ENCODE results near the gene AHI1.
"Not testable (repeated sequence)": the region's sequence is repeated elsewhere in the genome, so short reads cannot be mapped to it uniquely, and the experiment has no call there.

Gene AHI1

GRCh38 chr6:135380793-135381192, 116.7 kb downstream of the AHI1 start:
- Histone ChIP-seq H3K9ac (ENCODE audit: low read length) (no peak overlapping the region), H3K9me3 (ENCODE audit: control insufficient read depth, low read depth, low read length) (no peaks in the 10 kb centered on the region), H3K4me1 (ENCODE audit: control insufficient read depth, low read depth, low read length) (no peaks in the 10 kb centered on the region), H3K27me3 (ENCODE audit: control insufficient read depth, insufficient read depth, low read length) (no peaks in the 10 kb centered on the region), H3K4me3 (ENCODE audit: low read length) (no peak overlapping the region), H3K36me3 (ENCODE audit: control insufficient read depth, low read depth, low read length) (no peaks in the 10 kb centered on the region), H3K27ac (ENCODE audit: low read length) (no peak overlapping the region)

- H3K9ac ChIP-seq (ENCODE audit: low read length) = no peak overlapping the region
- no peaks in the 10 kb centered on the region for H3K4me1 ChIP-seq (ENCODE audit: control insufficient read depth, low read depth, low read length)
- no peak overlapping the region for H3K4me3 ChIP-seq (ENCODE audit: low read length)
- H3K9me3 ChIP-seq (ENCODE audit: control insufficient read depth, low read depth, low read length) = no peaks in the 10 kb centered on the region
- no peaks in the 10 kb centered on the region for H3K27me3 ChIP-seq (ENCODE audit: control insufficient read depth, insufficient read depth, low read length)
- no peak overlapping the region for H3K27ac ChIP-seq (ENCODE audit: low read length)
- no peaks in the 10 kb centered on the region for H3K36me3 ChIP-seq (ENCODE audit: control insufficient read depth, low read depth, low read length)
Observed at GRCh38 chr6:135379647-135380046, 117.9 kb downstream of the AHI1 start.

- Histone ChIP-seq H3K27me3 (ENCODE audit: control insufficient read depth, insufficient read depth, low read length) (no peaks in the 10 kb centered on the region), H3K27ac (ENCODE audit: low read length) (no peak overlapping the region), H3K36me3 (ENCODE audit: control insufficient read depth, low read depth, low read length) (no peaks in the 10 kb centered on the region), H3K9ac (ENCODE audit: low read length) (no peak overlapping the region), H3K4me1 (ENCODE audit: control insufficient read depth, low read depth, low read length) (no peaks in the 10 kb centered on the region), H3K9me3 (ENCODE audit: control insufficient read depth, low read depth, low read length) (no peaks in the 10 kb centered on the region), H3K4me3 (ENCODE audit: low read length) (no peak overlapping the region)
Observed at GRCh38 chr6:135372758-135373157, 124.8 kb downstream of the AHI1 start.

- not testable (repeated sequence) for H3K27ac ChIP-seq (ENCODE audit: low read length); H3K4me1 ChIP-seq (ENCODE audit: control insufficient read depth, low read depth, low read length); H3K9ac ChIP-seq (ENCODE audit: low read length); H3K36me3 ChIP-seq (ENCODE audit: control insufficient read depth, low read depth, low read length); H3K27me3 ChIP-seq (ENCODE audit: control insufficient read depth, insufficient read depth, low read length); H3K4me3 ChIP-seq (ENCODE audit: low read length)
- H3K9me3 ChIP-seq (ENCODE audit: control insufficient read depth, low read depth, low read length) = peaks cover 18% of the 10 kb centered on the region
Observed at GRCh38 chr6:135363622-135364021, 133.9 kb downstream of the AHI1 start.

DNA sequence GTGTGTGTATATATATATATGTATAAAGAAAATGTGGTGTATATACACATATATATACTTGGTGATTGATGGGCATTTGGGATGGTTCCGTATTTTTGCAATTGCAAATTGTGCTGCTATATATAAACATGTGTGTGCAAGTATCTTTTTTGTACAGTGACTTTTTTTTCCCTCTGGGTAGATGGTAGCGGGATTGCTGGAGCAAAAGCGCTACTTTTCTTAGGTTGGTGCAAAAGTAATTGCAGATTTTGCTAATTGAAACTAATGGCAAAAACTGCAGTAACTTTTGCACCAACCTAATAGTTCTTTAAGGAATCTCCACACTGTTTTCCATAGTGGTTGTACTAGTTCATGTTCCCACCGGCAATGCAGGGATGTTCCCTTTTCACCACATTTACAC, 135.4 kb downstream of the AHI1 start:
- no peaks in the 10 kb centered on the region for H3K27me3 ChIP-seq (ENCODE audit: control insufficient read depth, insufficient read depth, low read length)

GRCh38 chr6:135360222-135360621, 137.3 kb downstream of the AHI1 start:
- no peaks in the 10 kb centered on the region for H3K9me3 ChIP-seq (ENCODE audit: control insufficient read depth, low read depth, low read length)
- no peaks in the 10 kb centered on the region for H3K4me1 ChIP-seq (ENCODE audit: control insufficient read depth, low read depth, low read length)
- H3K9ac ChIP-seq (ENCODE audit: low read length) = no peak overlapping the region
- H3K4me3 ChIP-seq (ENCODE audit: low read length) = no peak overlapping the region
- H3K36me3 ChIP-seq (ENCODE audit: control insufficient read depth, low read depth, low read length) = no peaks in the 10 kb centered on the region
- no peak overlapping the region for H3K27ac ChIP-seq (ENCODE audit: low read length)
- no peaks in the 10 kb centered on the region for H3K27me3 ChIP-seq (ENCODE audit: control insufficient read depth, insufficient read depth, low read length)

More for the DNA sequence above, 135.4 kb downstream of the AHI1 start:
- no peak overlapping the region for H3K9ac ChIP-seq (ENCODE audit: low read length)
- H3K4me3 ChIP-seq (ENCODE audit: low read length) = no peak overlapping the region
- H3K9me3 ChIP-seq (ENCODE audit: control insufficient read depth, low read depth, low read length) = peaks cover 14% of the 10 kb centered on the region
- no peaks in the 10 kb centered on the region for H3K36me3 ChIP-seq (ENCODE audit: control insufficient read depth, low read depth, low read length)
- no peaks in the 10 kb centered on the region for H3K4me1 ChIP-seq (ENCODE audit: control insufficient read depth, low read depth, low read length)
- H3K27ac ChIP-seq (ENCODE audit: low read length) = no peak overlapping the region

GRCh38 chr6:135358985-135359384, 138.6 kb downstream of the AHI1 start:
- Histone ChIP-seq H3K27ac (ENCODE audit: low read length) (no peak overlapping the region), H3K4me1 (ENCODE audit: control insufficient read depth, low read depth, low read length) (no peaks in the 10 kb centered on the region), H3K9ac (ENCODE audit: low read length) (no peak overlapping the region), H3K4me3 (ENCODE audit: low read length) (no peak overlapping the region), H3K36me3 (ENCODE audit: control insufficient read depth, low read depth, low read length) (no peaks in the 10 kb centered on the region), H3K9me3 (ENCODE audit: control insufficient read depth, low read depth, low read length) (no peaks in the 10 kb centered on the region), H3K27me3 (ENCODE audit: control insufficient read depth, insufficient read depth, low read length) (no peaks in the 10 kb centered on the region)

GRCh38 chr6:135358251-135358821, 139.2 kb downstream of the AHI1 start:
- Histone ChIP-seq H3K9ac (ENCODE audit: low read length) (no peak overlapping the region), H3K4me3 (ENCODE audit: low read length) (no peak overlapping the region), H3K27me3 (ENCODE audit: control insufficient read depth, insufficient read depth, low read length) (no peaks in the 10 kb centered on the region), H3K4me1 (ENCODE audit: control insufficient read depth, low read depth, low read length) (no peaks in the 10 kb centered on the region), H3K36me3 (ENCODE audit: control insufficient read depth, low read depth, low read length) (no peaks in the 10 kb centered on the region), H3K27ac (ENCODE audit: low read length) (no peak overlapping the region), H3K9me3 (ENCODE audit: control insufficient read depth, low read depth, low read length) (no peaks in the 10 kb centered on the region)

- no peak overlapping the region for H3K4me3 ChIP-seq (ENCODE audit: low read length)
- no peak overlapping the region for H3K9ac ChIP-seq (ENCODE audit: low read length)
- H3K36me3 ChIP-seq (ENCODE audit: control insufficient read depth, low read depth, low read length) = no peaks in the 10 kb centered on the region
- H3K27ac ChIP-seq (ENCODE audit: low read length) = no peak overlapping the region
- H3K9me3 ChIP-seq (ENCODE audit: control insufficient read depth, low read depth, low read length) = no peaks in the 10 kb centered on the region
- no peaks in the 10 kb centered on the region for H3K4me1 ChIP-seq (ENCODE audit: control insufficient read depth, low read depth, low read length)
- no peaks in the 10 kb centered on the region for H3K27me3 ChIP-seq (ENCODE audit: control insufficient read depth, insufficient read depth, low read length)
Observed at GRCh38 chr6:135354407-135354806, 143.1 kb downstream of the AHI1 start.

DNA sequence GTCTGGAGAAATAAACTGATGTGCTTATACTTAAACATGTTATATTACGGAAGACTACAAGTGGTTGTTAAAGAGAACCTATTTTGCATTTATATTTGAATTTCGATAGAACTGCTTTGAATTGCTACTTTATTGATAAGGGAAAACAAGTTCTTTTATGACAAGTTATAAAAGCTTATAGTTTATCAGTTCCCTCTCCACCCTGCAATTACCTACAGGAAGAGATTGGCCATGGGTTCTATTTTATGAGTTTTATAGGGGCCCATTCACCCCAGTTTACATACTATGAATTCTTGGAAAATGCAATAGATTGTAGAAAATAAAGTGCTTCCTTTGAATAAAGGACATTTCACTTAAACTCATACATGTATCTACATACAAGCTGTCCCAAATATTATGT, 144.4 kb downstream of the AHI1 start:
- Histone ChIP-seq H3K9me3 (ENCODE audit: control insufficient read depth, low read depth, low read length) (no peaks in the 10 kb centered on the region), H3K4me1 (ENCODE audit: control insufficient read depth, low read depth, low read length) (no peaks in the 10 kb centered on the region), H3K27me3 (ENCODE audit: control insufficient read depth, insufficient read depth, low read length) (no peaks in the 10 kb centered on the region), H3K4me3 (ENCODE audit: low read length) (no peak overlapping the region), H3K36me3 (ENCODE audit: control insufficient read depth, low read depth, low read length) (no peaks in the 10 kb centered on the region), H3K9ac (ENCODE audit: low read length) (no peak overlapping the region), H3K27ac (ENCODE audit: low read length) (no peak overlapping the region)

DNA sequence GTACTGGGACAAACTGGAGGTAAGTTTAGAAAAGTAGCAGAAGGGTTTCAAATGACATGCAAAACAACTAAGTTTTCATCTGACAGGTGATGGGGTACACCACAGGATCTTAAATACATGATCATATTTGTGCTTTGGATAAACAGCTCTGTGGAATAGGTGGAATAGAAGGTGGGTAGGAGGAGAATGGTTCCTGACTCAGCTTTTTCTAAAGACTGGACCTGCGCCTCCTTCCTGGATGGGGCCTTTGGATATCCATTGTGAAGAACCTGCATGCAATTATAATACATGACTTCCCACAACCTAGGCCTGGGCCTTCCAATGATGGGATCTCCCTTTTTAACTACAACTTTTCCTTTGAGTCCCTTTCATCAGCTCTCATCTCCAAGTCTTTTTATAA, 145.9 kb downstream of the AHI1 start:
- Histone ChIP-seq H3K9me3 (ENCODE audit: control insufficient read depth, low read depth, low read length) (no peaks in the 10 kb centered on the region), H3K9ac (ENCODE audit: low read length) (no peak overlapping the region), H3K36me3 (ENCODE audit: control insufficient read depth, low read depth, low read length) (no peaks in the 10 kb centered on the region), H3K4me3 (ENCODE audit: low read length) (no peak overlapping the region), H3K27ac (ENCODE audit: low read length) (no peak overlapping the region), H3K27me3 (ENCODE audit: control insufficient read depth, insufficient read depth, low read length) (no peaks in the 10 kb centered on the region), H3K4me1 (ENCODE audit: control insufficient read depth, low read depth, low read length) (no peaks in the 10 kb centered on the region)

- H3K9me3 ChIP-seq (ENCODE audit: control insufficient read depth, low read depth, low read length) = no peaks in the 10 kb centered on the region
- H3K36me3 ChIP-seq (ENCODE audit: control insufficient read depth, low read depth, low read length) = no peaks in the 10 kb centered on the region
- H3K27ac ChIP-seq (ENCODE audit: low read length) = no peak overlapping the region
- no peaks in the 10 kb centered on the region for H3K4me1 ChIP-seq (ENCODE audit: control insufficient read depth, low read depth, low read length)
- H3K4me3 ChIP-seq (ENCODE audit: low read length) = no peak overlapping the region
- no peak overlapping the region for H3K9ac ChIP-seq (ENCODE audit: low read length)
- H3K27me3 ChIP-seq (ENCODE audit: control insufficient read depth, insufficient read depth, low read length) = no peaks in the 10 kb centered on the region
Observed at GRCh38 chr6:135347887-135348286, 149.7 kb downstream of the AHI1 start.
